Measurements from ENCODE around the gene IGFALS.

DNA sequence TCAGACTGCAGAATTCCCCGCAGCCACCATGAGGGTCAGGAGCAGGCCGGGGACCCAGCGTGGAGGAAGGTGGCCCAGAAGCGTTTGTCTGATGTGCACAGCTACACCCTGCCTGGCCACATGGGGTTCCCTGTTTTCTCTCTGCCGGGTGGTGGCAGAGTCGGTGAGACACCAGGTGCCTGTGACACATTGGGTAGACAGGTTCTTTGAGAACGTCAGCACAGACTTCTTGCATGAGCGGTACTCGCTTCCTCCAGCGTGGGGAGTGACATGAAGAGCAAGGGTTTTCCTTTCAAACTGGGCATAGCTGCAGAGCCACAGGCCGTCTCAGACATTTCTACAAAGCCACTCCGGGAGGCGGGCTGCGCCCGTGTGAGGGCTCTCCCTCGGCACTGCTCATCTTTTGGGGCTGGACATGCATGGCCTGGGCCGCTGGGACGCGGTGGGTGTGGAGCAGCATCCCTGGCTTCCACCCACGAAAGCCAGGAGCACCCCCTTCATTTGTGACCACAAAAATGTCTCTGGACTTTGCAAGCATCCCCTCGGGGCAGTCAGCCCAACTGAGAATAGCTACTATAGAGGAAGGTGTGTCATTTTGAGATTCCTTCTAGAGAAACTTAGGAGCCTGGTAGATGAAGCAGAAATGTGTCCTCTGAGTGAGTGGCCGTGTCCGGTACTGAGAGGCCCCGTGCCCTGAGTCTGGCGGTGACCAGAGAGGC is 48.2 kb downstream of the IGFALS start:
- TF ChIP-seq, protein P1, sequence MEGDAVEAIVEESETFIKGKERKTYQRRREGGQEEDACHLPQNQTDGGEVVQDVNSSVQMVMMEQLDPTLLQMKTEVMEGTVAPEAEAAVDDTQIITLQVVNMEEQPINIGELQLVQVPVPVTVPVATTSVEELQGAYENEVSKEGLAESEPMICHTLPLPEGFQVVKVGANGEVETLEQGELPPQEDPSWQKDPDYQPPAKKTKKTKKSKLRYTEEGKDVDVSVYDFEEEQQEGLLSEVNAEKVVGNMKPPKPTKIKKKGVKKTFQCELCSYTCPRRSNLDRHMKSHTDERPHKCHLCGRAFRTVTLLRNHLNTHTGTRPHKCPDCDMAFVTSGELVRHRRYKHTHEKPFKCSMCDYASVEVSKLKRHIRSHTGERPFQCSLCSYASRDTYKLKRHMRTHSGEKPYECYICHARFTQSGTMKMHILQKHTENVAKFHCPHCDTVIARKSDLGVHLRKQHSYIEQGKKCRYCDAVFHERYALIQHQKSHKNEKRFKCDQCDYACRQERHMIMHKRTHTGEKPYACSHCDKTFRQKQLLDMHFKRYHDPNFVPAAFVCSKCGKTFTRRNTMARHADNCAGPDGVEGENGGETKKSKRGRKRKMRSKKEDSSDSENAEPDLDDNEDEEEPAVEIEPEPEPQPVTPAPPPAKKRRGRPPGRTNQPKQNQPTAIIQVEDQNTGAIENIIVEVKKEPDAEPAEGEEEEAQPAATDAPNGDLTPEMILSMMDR (IDR thresholded peaks at IDR 0.05): no peak
- TF ChIP-seq POLR2A (IDR thresholded peaks at IDR 0.05) (no peak), EP300 (IDR thresholded peaks at IDR 0.05) (no peak), POLR2AphosphoS5 (IDR thresholded peaks at IDR 0.05) (no peak)

All from sigmoid colon (tissue), 4 donors.